ENCODE measurements around the gene KCNIP4.

KCNIP4 gene

DNA sequence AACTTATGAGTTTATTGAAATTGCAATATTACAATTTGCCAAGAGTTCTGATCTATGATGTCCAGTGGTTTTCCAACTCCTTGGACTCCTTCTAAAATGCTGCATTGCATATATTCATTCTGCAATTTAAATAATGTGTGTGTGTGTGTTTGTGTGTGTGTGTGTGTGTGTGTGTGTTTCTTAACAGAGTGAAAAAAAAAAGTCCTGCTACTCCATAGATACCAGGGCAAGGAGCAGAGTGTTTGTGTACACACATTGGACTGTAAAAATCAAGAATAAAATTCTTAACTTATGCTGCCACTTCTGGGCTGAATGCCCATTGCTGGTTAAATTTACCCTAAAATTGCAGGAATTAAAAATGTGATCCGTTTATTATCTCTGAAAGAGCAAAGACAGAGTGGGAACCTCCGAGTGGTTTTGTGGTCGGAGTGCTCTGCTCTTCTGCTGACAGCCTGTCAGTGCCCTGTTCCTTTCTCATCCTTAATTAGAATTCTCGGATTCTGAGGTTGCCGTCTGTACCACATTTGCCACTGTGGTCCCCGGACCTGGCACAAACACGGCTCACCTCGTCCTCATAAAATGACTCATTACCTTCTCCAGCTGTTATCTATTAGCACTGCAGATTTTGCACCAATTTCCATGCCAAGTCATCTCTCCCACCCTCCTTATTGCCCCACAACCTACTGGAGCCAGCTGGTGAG is 355.5 kb downstream of the KCNIP4 start:
- DNase-seq (ENCODE audit: low read depth), result no peak
- TF ChIP-seq, protein P1, sequence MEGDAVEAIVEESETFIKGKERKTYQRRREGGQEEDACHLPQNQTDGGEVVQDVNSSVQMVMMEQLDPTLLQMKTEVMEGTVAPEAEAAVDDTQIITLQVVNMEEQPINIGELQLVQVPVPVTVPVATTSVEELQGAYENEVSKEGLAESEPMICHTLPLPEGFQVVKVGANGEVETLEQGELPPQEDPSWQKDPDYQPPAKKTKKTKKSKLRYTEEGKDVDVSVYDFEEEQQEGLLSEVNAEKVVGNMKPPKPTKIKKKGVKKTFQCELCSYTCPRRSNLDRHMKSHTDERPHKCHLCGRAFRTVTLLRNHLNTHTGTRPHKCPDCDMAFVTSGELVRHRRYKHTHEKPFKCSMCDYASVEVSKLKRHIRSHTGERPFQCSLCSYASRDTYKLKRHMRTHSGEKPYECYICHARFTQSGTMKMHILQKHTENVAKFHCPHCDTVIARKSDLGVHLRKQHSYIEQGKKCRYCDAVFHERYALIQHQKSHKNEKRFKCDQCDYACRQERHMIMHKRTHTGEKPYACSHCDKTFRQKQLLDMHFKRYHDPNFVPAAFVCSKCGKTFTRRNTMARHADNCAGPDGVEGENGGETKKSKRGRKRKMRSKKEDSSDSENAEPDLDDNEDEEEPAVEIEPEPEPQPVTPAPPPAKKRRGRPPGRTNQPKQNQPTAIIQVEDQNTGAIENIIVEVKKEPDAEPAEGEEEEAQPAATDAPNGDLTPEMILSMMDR (conservative IDR thresholded peaks at IDR 0.05; ENCODE audit: low read depth, low read length), result no peak
- H3K4me3 ChIP-seq (ENCODE audit: low read length), result no peak overlapping the region

DNA sequence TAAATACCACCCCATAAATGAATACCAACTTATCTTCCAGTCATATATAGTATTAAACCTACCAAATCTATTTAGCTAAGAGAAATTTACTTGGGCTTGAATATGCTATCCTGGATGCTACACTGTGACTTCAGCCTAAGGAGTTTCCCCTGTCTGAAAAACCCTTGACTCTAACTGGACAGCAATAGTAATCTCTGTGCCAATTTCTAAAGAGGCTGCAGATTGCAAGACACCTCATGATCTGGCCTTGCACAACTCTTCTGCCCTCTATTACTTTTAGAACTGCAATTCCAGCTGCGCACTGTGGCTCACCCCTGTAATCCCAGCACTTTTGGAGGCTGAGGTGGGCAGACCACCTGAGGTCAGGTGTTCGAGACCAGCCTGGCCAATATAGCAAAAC is 371.5 kb downstream of the KCNIP4 start:
- no peak overlapping the region for H3K4me3 ChIP-seq (ENCODE audit: low read length)
- TF ChIP-seq, protein P1 (conservative IDR thresholded peaks at IDR 0.05; ENCODE audit: low read depth, low read length), result no peak
- no peak for DNase-seq (ENCODE audit: low read depth)

DNA sequence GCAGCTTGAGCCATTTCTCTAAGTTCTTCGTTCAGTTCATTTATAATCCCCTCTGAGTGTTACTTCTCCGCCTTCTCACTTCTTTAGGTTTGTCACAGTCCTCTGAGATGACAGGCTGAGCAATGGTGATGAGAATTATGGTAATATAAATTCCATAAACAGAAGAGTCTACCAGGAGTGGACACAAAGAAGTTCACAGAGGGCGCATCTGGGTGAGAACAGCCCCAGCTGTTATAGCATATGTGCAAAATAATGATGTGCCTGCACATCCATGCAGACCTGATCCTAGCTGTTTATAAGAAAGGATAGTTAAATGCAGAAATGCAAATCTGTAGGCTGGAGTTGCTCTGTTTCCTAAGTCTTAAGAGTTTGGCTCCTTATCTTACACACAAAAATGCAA is 377.5 kb downstream of the KCNIP4 start:
- no peak for DNase-seq (ENCODE audit: low read depth)
- TF ChIP-seq, protein P1 (conservative IDR thresholded peaks at IDR 0.05; ENCODE audit: low read depth, low read length), result no peak
- no peak overlapping the region for H3K4me3 ChIP-seq (ENCODE audit: low read length)

DNA sequence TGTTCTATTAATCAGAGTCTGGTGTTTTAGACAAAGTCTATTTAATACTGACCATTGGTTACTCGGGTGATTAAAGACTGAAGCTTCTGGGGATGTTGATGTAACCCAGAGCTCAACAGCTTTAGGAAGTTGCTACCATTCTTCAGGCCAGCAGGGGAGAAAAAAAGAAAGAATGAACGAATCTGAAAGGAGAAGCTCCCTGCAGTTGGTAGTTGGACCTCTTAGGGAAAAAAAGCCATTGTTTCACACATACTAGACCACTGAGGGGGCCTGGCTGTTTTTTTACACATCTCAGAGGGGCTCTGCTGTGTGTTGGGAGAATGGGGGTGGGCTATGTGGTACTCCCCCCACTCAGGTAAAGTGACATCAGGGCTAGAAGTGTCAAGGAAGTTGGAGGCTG is 378.9 kb downstream of the KCNIP4 start:
- TF ChIP-seq, protein P1 (conservative IDR thresholded peaks at IDR 0.05; ENCODE audit: low read depth, low read length), result no peak

DNA sequence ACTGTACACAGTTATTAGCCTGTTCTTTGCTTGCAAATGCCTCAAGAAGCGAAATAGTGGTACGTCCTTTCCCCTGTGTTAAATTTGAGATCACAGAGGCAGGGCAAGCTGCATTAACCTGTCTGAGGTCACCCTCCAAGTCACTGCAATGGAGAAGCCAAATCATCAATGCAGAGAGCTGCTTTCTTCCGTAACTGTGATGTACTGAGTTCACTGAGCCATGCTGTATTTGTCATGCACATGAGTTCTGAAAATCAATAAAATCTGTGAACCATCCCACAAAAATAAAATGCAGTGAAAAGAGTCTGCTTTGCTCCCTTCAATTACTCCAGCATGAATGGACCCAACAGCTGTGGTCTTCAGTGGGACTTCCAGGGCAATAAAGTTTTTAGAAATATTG is 393.5 kb downstream of the KCNIP4 start:
- H3K4me3 ChIP-seq (ENCODE audit: low read length), result no peak overlapping the region
- no peak for DNase-seq (ENCODE audit: low read depth)
- TF ChIP-seq, protein P1 (conservative IDR thresholded peaks at IDR 0.05; ENCODE audit: low read depth, low read length), result no peak

More for the DNA sequence above, 378.9 kb downstream of the KCNIP4 start:
- DNase-seq (ENCODE audit: low read depth), result no peak
- H3K4me3 ChIP-seq (ENCODE audit: low read length), result no peak overlapping the region

DNA sequence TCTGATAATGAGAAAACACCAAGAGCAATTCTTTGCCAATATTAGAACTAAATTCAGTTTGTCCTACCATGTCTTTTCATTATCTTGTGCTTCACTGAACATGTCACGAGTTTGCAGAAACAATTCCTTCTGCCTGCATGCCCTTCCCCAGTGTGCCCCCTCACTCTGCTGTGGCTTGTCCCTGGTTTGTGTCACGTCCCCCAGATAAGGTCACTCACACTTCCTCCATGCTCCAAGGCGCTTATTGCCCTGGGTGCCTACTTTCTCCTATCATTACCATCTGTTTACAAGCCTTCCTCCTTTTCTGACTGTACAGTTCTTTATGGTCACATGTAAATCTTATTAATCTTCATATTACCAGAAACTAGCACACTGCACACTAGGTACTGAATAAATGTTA is 394.1 kb downstream of the KCNIP4 start:
- TF ChIP-seq, protein P1 (conservative IDR thresholded peaks at IDR 0.05; ENCODE audit: low read depth, low read length), result no peak
- no peak for DNase-seq (ENCODE audit: low read depth)
- no peak overlapping the region for H3K4me3 ChIP-seq (ENCODE audit: low read length)

DNA sequence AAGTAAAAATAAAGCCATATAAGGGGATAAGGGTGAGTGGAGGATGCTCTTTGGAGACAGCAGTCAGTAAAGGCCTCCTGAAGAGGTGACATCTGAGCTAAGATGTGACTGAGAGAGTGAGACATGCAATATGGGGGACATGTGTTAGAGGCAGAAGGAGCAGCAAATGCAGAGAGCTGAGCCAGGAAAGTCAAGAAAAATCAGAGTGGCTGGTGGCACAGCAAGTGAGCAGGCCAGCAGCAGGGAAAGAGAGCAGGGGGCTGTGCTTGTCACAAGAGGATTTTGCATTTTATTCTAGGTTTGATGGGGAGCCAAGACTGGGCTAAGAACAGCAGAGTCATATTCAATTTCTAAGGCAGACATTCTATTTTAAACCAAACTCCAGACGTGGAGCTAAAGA is 394.5 kb downstream of the KCNIP4 start:
- no peak for DNase-seq (ENCODE audit: low read depth)
- TF ChIP-seq, protein P1 (conservative IDR thresholded peaks at IDR 0.05; ENCODE audit: low read depth, low read length), result no peak
- H3K4me3 ChIP-seq (ENCODE audit: low read length), result no peak overlapping the region

Data from retinal pigment epithelial cell (primary cell).